EH (cell line): ENCODE measurements around the gene NR3C1.

ENCODE experiments used
- DNase-seq: peaks from one replicate; pipeline ENCODE4 v3.0.0-alpha.2; 2015; ENCODE audit warnings: low read depth

The NR3C1 gene

GRCh38 chr5:143398451-143399237, 4.8 kb downstream of the NR3C1 start:
- DNase-seq = no peak

GRCh38 chr5:143398053-143398355, 5.5 kb downstream of the NR3C1 start:
- no peak for DNase-seq

DNA sequence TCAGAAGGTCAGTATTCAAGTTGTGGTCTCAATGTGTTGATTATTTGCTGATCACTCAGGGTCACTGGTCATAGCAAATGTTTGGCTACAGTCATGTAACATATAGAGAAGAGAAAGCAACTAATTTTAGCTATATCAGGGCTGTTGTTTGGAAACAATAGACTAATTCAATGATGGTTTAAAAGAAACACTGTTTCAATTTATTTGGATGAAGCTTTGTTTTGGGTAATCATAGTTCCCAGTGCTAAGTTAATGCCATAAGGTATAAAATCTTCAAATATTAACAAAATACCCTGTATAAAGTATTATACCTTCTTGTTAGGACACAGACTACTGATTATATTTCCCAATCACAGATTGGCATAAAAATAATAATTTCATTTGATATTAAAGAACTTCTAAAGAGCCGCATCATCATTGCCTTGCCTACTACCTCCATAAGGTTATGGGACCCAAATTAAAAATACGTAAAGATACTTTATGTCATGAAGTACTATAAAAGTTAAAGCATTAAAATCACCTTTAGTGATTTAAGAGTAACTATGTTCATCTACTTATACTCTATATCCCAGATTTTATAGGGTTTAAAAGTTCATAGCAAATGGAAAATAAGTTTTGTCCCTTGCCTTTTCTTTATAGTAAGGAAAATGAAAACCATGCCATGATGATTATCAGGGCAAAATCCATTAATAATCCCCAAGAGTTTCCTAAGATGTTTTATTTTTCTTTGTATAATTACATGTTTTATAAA, 6.0 kb downstream of the NR3C1 start:
- no peak for DNase-seq

DNA sequence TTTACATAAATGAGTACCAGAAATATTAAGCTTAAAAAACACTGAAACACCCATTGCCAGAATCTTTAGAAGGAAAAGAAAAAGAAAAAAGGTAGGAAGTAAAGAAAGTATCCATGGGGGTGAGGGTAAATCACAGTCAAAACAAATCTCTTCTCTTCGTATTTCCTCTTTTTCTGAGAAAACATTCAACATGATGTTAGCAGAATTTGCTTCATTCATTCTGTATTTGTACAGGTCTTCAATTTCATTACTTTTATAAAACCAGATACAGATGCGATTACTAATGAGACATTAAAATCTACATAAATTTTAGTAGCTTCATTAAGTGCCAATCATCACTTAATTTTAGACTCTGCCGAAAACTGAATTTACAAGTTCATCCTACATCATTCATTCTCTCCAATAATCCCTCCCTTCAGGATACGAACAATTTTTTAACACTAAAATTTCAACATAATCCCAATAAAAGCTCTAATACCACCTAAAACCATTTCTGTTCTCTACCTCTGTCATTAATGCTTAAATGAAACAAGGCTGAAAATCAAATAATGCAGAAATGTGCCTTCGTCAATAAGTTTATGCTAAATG, 7.0 kb downstream of the NR3C1 start:
- DNase-seq = no peak

DNA sequence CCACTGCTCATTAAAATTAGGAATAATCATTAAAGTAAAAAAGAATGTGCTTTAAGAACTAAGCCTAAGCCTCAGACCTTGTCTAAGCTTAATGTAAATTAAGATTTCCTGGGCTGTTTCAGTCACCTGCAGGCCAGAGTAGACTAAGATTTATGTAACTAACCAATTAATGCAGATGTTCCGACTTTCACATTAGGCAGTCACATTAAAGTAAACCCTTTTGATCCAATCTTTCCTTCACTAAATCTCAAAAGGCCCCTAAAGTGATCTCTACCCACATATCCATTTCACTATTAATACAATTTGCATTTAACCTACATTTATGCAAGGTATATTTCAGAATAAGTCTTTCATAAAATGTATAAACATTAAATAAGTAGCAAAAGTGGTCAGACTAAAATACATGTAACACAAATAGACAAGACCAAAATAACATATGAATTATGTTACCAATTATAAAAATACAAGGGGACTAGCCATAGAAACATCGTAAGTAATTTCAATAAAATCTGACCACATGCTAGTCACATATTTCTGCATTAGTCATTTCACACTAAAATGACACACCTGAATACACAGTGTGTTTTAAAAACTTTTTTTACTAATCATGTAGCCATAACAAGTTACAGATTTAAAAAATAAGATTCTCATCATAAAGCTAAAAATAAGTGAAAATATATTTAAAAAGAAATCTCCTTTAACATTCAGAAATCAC, 7.7 kb downstream of the NR3C1 start:
- no peak for DNase-seq

- no peak for DNase-seq
Measured at GRCh38 chr5:143393524-143393923, 10.0 kb downstream of the NR3C1 start.

DNA sequence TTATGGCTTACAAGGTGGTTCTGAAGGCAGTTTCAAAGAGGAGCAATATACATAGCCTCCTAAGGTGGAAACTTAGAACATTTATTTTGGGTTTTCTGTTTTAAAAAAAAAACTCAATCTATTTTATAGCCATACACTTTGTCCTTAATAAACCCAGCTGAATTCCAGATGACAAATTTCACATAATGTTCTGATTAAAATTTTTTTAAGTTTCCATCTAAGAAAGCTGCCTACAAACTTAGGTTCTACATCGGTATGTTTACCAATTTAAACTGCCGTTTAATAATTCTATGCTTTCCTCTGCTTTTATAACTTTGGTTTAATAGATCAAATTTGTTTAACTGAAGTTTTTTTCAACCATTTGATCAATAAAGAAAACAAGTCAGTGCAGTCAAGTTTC, 12.5 kb downstream of the NR3C1 start:
- peak; percentile 24 for DNase-seq

DNA sequence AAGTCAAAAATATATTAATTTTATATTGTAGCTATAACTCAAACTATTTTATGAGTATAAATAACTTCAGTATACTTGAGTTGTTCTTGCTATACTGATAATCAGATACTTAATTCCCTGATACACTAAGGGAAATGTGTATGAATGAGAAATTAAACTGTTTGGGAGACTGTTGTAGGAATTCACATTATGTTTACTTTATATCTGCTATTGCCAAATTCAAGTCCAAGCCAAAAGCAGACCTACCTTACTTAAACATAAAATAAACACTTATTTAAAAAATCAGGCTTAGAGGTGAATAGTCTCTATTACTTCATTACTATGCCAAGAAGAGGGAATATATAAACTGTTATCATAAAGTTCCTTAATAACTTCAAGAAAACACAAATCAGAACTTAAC, 13.2 kb downstream of the NR3C1 start:
- DNase-seq = no peak

- DNase-seq = peak; percentile 58
Measured at GRCh38 chr5:143386725-143387124, 16.8 kb downstream of the NR3C1 start.

DNA sequence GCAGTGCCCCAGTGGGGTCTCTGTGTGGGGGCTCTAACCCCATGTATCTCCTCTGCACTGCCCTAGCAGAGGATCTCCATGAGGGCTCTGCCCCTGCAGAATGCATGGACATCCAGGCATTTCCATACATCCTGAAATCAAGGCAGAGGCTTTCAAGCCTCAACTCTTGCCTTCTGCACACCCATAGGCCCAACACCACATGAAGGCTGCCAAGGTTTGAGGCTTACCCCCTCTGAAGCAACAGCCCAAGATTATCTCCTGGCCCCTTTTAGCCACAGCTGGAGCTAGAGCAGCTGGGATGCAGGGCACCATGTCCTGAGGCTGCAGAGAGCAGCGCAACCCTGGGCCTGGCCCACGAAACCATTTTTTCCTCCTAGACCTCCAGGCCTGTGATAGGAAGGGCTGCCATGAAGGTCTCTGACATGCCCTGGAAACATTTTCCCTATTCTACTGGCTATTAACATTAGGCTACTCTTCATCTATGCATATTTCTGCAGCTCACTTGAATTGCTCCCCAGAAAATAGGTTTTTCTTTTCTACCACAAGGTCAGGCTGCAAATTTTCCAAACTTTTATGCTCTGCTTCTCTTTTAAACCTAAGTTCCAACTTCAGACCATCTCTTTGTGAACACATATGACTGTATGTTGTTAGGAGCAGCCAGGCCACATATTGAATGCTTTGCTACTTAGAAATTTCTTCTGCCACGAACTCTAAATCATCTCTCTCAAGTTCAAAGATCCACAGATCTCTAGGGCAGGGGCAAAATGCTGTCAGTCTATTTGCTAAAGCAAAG, 18.4 kb downstream of the NR3C1 start:
- no peak for DNase-seq

DNA sequence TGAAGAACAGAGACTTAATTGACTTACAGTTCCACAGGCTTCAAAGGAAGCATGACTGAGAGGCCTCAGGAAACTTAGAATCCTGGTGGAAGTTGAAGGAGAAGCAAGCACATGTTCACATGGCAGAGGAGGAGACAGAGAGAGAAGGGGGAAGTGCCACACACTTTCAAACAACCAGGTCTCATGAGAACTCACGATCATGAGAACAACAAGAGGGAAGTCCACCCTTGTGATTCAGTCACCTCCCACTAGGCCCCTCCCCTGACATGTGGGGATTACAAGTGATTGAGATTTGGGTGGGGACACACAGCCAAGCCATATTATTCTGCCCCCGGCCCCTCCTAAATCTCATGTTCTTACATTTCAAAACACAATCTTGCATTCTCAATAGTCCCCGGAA, 19.5 kb downstream of the NR3C1 start:
- no peak for DNase-seq

DNA sequence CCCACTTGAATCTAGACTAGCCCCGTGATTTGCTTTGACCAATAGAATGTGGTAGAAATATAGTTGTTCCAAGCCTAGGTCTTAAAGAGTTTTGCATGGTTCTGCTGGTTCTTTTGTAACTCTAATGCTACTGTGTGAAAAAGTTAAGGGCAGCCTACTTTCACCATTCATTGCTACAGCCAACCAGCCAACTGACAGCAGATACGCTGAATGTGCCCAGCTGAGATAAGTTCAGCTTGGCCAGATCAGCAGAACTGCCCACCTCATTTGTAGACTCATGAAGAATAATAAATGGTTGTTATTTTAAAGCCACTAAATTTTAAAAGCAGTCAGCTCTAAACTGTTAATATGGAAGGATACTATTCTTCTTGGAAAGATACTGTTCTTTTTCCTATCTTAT, 23.9 kb downstream of the NR3C1 start:
- DNase-seq = no peak

DNA sequence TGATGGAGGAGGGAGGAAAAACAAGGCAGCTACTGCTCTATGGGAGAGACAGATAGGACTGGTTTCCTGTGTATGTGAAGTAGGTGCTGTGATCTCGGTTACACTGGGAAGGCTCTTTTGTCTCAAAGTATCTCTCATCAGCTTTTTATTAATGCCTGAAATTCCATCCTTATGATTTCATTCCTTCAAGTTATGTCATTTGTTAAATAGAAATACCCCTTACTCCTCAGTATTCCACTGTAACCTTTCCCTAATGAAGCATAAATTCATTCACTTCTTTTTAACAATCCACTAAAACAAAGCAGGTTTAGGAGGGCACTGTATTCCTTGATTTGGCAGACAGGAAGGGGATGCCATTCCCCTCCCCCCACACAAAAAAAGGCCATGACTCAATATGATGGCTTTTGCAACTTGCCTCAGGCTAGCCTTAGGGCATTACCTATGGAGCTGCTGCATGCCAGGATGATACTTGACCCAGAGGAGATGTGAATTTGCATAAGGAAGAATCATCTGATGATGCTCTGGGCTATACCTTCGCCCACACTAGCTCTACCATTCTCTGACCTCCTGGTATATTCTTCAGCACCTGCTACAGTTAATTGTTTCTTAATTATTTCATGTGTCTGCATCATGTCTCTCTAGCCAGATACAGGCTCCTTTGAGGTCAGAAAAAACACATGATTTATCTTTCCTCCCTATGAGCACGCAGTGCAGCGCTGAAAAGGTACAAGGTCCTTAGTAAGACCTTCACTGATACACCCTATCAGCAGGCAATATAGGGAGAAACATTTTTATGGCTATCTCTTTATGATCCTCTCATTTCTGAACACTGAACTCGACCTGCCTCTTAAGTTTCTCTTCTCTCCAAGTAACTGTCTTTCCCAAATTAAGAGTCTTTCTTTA, 26.3 kb downstream of the NR3C1 start:
- peak; percentile 81 for DNase-seq

- DNase-seq = no peak
Measured at GRCh38 chr5:143376195-143376779, 27.2 kb downstream of the NR3C1 start.

- DNase-seq = peak; percentile 11
Measured at GRCh38 chr5:143374496-143375217, 28.8 kb downstream of the NR3C1 start.

- DNase-seq = no peak
Measured at GRCh38 chr5:143373076-143373475, 30.4 kb downstream of the NR3C1 start.

GRCh38 chr5:143372187-143372829, 31.2 kb downstream of the NR3C1 start:
- no peak for DNase-seq

GRCh38 chr5:143370440-143370839, 33.0 kb downstream of the NR3C1 start:
- no peak for DNase-seq

DNA sequence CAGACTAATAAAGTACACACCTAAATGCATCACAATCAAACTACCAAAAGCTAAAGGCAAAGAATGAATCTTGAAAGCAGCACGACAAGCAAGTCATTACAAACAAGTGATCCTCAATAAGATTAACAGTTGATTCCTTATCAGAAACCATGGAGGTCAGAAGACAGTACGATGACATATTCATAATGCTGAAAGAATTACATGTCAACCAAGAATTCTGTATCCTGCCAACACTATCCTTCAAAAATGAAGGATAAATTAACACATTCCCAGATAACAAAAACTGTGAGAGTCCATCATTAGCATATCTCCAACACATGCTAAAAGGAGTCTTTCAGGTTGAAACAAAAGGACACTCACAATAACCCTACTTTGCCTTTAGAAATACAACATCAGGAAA, 39.4 kb downstream of the NR3C1 start:
- no peak for DNase-seq
